IPS-NIHi7 (cell line): ENCODE data around the gene MYO7B.

ENCODE experiments used
- DNase-seq: peaks from one replicate; pipeline ENCODE4 v3.0.0; 2012; ENCODE audit warnings: mixed read lengths; ENCODE audit errors: extremely low spot score

MYO7B gene

DNA sequence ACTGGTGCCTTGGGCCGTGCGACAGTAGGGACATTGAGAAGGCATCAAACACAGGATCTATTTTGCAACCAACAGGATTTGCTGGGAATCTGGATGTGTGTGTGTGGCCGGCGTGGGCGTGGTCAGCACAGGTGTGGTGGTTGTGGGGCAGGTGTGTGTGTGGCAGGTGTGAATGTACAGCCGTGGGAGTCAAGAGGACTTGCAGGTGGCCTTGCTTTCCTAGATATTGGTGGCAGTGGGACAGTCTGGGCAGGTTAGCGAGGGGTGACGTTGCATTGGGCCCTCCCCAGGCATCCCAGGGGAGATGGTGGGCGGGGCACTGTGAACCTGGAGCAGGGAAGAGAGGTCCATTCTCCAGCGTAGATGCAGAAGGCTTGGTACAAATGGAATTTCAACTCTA is 143.0 kb downstream of the MYO7B start:
- peak; percentile 4 for DNase-seq

- peak; percentile 6 for DNase-seq
Observed at GRCh38 chr2:127678991-127679390, 143.5 kb downstream of the MYO7B start.

GRCh38 chr2:127679680-127680361 is 144.3 kb downstream of the MYO7B start:
- DNase-seq, result peak; percentile 9

DNA sequence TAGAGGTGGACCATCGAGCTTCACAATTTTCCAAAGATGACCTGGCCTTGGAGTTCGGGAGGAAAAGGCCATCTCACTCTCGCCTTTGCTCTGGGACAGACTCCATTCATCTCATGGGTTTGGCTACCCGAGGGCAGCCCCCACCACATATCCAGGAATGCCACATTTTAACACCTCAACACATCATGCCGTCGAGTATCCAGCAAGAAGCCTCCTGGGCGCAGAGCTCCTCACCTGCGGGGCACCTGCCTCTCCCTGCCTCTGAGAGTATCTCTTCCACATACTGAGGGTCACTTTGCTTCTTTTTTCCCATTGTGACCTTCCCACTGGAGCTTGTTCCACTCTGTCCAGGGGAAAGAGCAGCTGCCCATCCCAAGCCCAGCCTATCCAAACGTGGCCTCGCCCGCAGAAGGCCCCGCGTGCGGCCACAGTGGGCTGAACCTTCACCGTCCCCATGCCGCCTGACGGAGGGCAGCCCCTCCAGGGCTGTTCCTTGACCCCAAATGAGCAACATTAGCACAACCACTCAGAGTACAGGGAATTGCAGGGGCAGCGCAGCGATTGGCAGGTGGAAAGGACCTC is 145.3 kb downstream of the MYO7B start:
- peak; percentile 10 for DNase-seq

- DNase-seq, result peak; percentile 10
Observed at GRCh38 chr2:127681288-127681804, 145.9 kb downstream of the MYO7B start.

- peak; percentile 6 for DNase-seq
Observed at GRCh38 chr2:127681976-127682857, 146.7 kb downstream of the MYO7B start.

DNA sequence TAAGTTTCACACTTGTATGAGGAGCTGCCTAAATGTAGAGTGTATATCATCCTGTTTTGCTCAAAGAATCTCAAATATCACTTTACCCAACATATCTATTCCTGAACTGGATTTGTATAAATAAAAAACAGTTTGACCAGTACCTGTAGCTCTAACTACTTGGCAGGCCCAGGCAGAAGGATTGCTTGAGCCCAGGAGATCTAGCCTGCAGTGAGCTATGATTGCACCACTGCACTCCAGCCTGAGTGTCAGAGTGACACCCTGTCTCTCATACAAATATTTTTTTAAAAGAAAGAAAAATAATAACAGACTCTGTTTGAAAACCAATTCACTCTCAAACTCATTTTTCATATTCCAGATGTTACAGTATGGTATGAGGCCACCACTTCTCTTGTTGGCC is 147.6 kb downstream of the MYO7B start:
- no peak for DNase-seq

DNA sequence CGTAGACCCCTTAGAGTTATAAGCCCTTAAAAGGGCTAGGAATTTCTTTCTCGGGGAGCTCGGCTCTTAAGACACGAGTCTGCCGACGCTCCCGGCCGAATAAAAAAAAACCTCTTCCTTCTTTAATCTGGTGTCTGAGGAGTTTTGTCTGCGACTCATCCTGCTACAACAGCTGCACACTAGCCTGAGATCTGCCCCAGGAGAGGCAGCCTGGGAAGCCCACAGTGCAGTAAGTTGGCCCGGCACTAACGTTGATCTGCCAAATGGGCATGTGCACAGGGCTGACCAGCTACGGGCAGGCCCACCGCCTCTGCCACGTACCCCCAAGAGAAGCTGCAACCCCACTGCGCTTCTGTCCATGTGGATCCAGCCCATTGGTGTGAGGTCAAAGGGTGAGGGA is 148.3 kb downstream of the MYO7B start:
- peak; percentile 6 for DNase-seq

GRCh38 chr2:127685410-127686080 is 150.1 kb downstream of the MYO7B start:
- peak; percentile 5 for DNase-seq
